ENCODE results near the gene ABCB8. TPM values are rescaled to one million over a fixed set of nuclear protein-coding genes. Genes with fewer than 3 reads are reported as not detected.
A peak's percentile ranks its signal among the peaks of the same experiment; 100 is the strongest.

The ABCB8 gene
- total and polyA plus RNA-seq, 9 of the 15 experiments (the other 6 are each of a cell fraction or from before 2014, with no cell fraction given) = 7.6 to 106 (median 36.3) TPM

- TF ChIP-seq SUPT5H (IDR thresholded peaks at IDR 0.05) (peak; percentile 95), ERF (CRISPR knock-in tag; IDR thresholded peaks at IDR 0.05) (peak; percentile 15; the same call in 1 of the 2 replicates), SP2 (IDR thresholded peaks at IDR 0.05; ENCODE audit: extremely low read depth, low read depth, low read length, poor library complexity, severe bottlenecking) (no peak), VEZF1 (CRISPR knock-in tag; IDR thresholded peaks at IDR 0.05) (peak; percentile 98), HBP1 (CRISPR knock-in tag; IDR thresholded peaks at IDR 0.05) (0 out of 2 replicates have a peak, but pooled peaks have one; percentile 68), NRF1 (conservative IDR thresholded peaks at IDR 0.05 in 1 of 2, IDR thresholded peaks at IDR 0.05 in 1 of 2) (peak; percentile 84 to 86), SMARCA5 (IDR thresholded peaks at IDR 0.05) (no peak), ZNF3 (CRISPR knock-in tag; IDR thresholded peaks at IDR 0.05) (no peak), U2AF1 (optimal IDR thresholded peaks at IDR 0.05; ENCODE audit: low read depth, low read length) (peak; percentile 84), DLX4 (CRISPR knock-in tag; IDR thresholded peaks at IDR 0.05) (no peak), CREBBP (IDR thresholded peaks at IDR 0.05; ENCODE audit: low read depth, low read length) (no peak), RHOXF2B (CRISPR knock-in tag; conservative IDR thresholded peaks at IDR 0.05) (no peak), ZNF699 (CRISPR knock-in tag; IDR thresholded peaks at IDR 0.05; ENCODE audit: insufficient replicate concordance) (no peak), ZNF12 (CRISPR knock-in tag; IDR thresholded peaks at IDR 0.05) (no peak; the same call in 1 of the 2 replicates), NFRKB (IDR thresholded peaks at IDR 0.05; ENCODE audit: low read depth) (peak; percentile 92; the same call in 1 of the 2 replicates), GATAD2B (IDR thresholded peaks at IDR 0.05; ENCODE audit: borderline replicate concordance) (no peak), FOXM1 (IDR thresholded peaks at IDR 0.05; ENCODE audit: low read depth) (no peak), FOXM1 (CRISPR knock-in tag; IDR thresholded peaks at IDR 0.05; ENCODE audit: low read depth) (no peak; the same call in none of the 2 replicates)
- TF ChIP-seq, protein P1, sequence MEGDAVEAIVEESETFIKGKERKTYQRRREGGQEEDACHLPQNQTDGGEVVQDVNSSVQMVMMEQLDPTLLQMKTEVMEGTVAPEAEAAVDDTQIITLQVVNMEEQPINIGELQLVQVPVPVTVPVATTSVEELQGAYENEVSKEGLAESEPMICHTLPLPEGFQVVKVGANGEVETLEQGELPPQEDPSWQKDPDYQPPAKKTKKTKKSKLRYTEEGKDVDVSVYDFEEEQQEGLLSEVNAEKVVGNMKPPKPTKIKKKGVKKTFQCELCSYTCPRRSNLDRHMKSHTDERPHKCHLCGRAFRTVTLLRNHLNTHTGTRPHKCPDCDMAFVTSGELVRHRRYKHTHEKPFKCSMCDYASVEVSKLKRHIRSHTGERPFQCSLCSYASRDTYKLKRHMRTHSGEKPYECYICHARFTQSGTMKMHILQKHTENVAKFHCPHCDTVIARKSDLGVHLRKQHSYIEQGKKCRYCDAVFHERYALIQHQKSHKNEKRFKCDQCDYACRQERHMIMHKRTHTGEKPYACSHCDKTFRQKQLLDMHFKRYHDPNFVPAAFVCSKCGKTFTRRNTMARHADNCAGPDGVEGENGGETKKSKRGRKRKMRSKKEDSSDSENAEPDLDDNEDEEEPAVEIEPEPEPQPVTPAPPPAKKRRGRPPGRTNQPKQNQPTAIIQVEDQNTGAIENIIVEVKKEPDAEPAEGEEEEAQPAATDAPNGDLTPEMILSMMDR (IDR thresholded peaks at IDR 0.05 in 2 of 3, conservative IDR thresholded peaks at IDR 0.05 in 1 of 3; ENCODE audit: insufficient read depth in 2 of 3, low read depth in 1 of 3, low read length in 3 of 3) = no peak
Observed at GRCh38 chr7:151080522-151081169, 52.4 kb downstream of the ABCB8 start, which contains the start of gene FASTK (continued).

Measured in K562 (cell line).